HepG2 (cell line): ENCODE data around the gene KANSL1L. TPM values are rescaled to one million over a fixed set of nuclear protein-coding genes. Genes with fewer than 3 reads are reported as not detected.

Source experiments
- ATAC-seq: fragments of 200-7000 bp; cut with Tn5 transposase; 3 replicates; pipeline ENCODE4 v1.9.1; 2020; ENCODE audit warnings: mild to moderate bottlenecking, moderate library complexity
- BruUV-seq: library from RNA; stranded (reverse); fragments of 400-500 nt; replicated peaks from 2 replicates; lab custom pipeline; 2021; lab: Mats Ljungman, UMichigan
- CTCF ChIA-PET: fragments of 300-600 bp; formaldehyde crosslinking; extraction: SDS; loops from one replicate; lab custom pipeline; 2021; ENCODE audit warnings: low total read pairs, inconsistent platforms, low intra/inter-chr PET ratio; lab: Yijun Ruan, JAX
- POLR2A ChIA-PET: fragments of 350-600 bp; sonication (Branson Sonifier 250); formaldehyde crosslinking; loops from one replicate; lab custom pipeline; 2020; ENCODE audit warnings: antibody characterized with exemption, inconsistent platforms; lab: Yijun Ruan, JAX
- DNase-seq: peaks from one replicate; pipeline ENCODE4 v3.0.0-alpha.2; 2015; ENCODE audit warnings: low spot score
- FAIRE-seq: peaks from 3 replicates; lab custom pipeline; 2011; peaks lifted over from hg19 to GRCh38; lab: Jason Lieb, UNC
- H2AFZ ChIP-seq: one replicate; pipeline ENCODE4 v1.6.1; 2011; ENCODE audit warnings: low read length, inconsistent platforms
- H3K27ac ChIP-seq: fragments of 300-600 bp; 3 replicates; pipeline ENCODE4 v1.8.0; 2011; ENCODE audit warnings: mixed run types, mild to moderate bottlenecking, mixed read lengths, low read length, inconsistent platforms; ENCODE audit not compliant: insufficient read depth; ENCODE audit errors: extremely low read length
- H3K27me3 ChIP-seq, 2 experiments: fragments of 200-600 bp in 1 of 2; 2 replicates in 1 of 2; 3 replicates in 1 of 2; pipeline versions ENCODE4 v1.6.0 to v1.8.0; 2011; ENCODE audit warnings: low read length in 2 of 2, mild to moderate bottlenecking in 2 of 2, moderate library complexity in 2 of 2, inconsistent platforms in 1 of 2; ENCODE audit not compliant: insufficient read depth in 2 of 2, control insufficient read depth in 1 of 2
- H3K36me3 ChIP-seq, 2 experiments: fragments of 200-600 bp in 1 of 2; replicated peaks in 1 of 2; 2 replicates in 1 of 2; 3 replicates in 1 of 2; pipeline versions ENCODE4 v1.5.1 to v1.8.0; 2011; ENCODE audit warnings: low read length in 2 of 2, inconsistent platforms in 1 of 2; ENCODE audit not compliant: insufficient read depth in 2 of 2, control insufficient read depth in 1 of 2
- H3K4me1 ChIP-seq: 2 replicates; pipeline ENCODE4 v1.5.1; 2012; ENCODE audit warnings: low read length, inconsistent platforms; ENCODE audit not compliant: insufficient read depth
- H3K4me2 ChIP-seq: 2 replicates; pipeline ENCODE4 v1.6.0; 2011; ENCODE audit warnings: low read depth, low read length, inconsistent platforms
- H3K4me3 ChIP-seq, 3 experiments: fragments of 200-600 bp in 1 of 3; sonication (generic), shearing (Covaris generic) in 1 of 3; replicated peaks in 1 of 3; 2 replicates each; pipeline ENCODE4 v1.5.1; 2011 to 2016; ENCODE audit warnings: low read length in 3 of 3, inconsistent platforms in 2 of 3, low read depth in 2 of 3, mild to moderate bottlenecking in 2 of 3, control low read depth in 1 of 3, mixed read lengths in 1 of 3; ENCODE audit not compliant: insufficient read depth in 1 of 3
- H3K79me2 ChIP-seq: one replicate; pipeline ENCODE4 v1.6.1; 2011; ENCODE audit warnings: low read length, inconsistent platforms; ENCODE audit not compliant: insufficient read depth
- H3K9ac ChIP-seq: 2 replicates; pipeline ENCODE4 v1.6.0; 2011; ENCODE audit warnings: mild to moderate bottlenecking, low read depth, low read length, inconsistent platforms; ENCODE audit not compliant: insufficient read depth
- H3K9me3 ChIP-seq: 2 replicates; pipeline ENCODE4 v1.5.1; 2012; ENCODE audit warnings: mild to moderate bottlenecking, low read length
- H4K20me1 ChIP-seq: 2 replicates; pipeline ENCODE4 v1.6.0; 2011; ENCODE audit warnings: inconsistent platforms, mild to moderate bottlenecking, low read length, moderate library complexity; ENCODE audit not compliant: insufficient read depth
- CEBPB ChIP-seq: IDR thresholded peaks from 2 replicates; pipeline ENCODE4 v1.6.1; 2011; ENCODE audit warnings: low read depth, low read length, improper control_type of control experiment, borderline replicate concordance
- MBNL3 ChIP-seq: fragments of 250-450 bp; sonication (Bioruptor Pico); conservative IDR thresholded peaks from 2 replicates; pipeline ENCODE4 v1.8.0; 2022; ENCODE audit warnings: mild to moderate bottlenecking, inconsistent platforms
- SSRP1 ChIP-seq: IDR thresholded peaks from 2 replicates; pipeline ENCODE4 v1.6.1; 2016; ENCODE audit warnings: control low read depth
- ZNF557 ChIP-seq: sonication (generic); formaldehyde crosslinking; IDR thresholded peaks from 2 replicates; pipeline ENCODE4 v1.4.0; 2020; ENCODE audit warnings: missing genetic modification reagents
- WGBS: methylation state at CpG from one replicate; pipeline ENCODE4 v1.1.6; 2017; ENCODE audit warnings: low lambda C conversion rate; 5-methylcytosine and 5-hydroxymethylcytosine counted together
- in situ Hi-C: cut with HindIII; loops from 2 replicates; pipeline ENCODE4 v1.10.0; 2017; ENCODE audit warnings: low pct_unique_long_range_greater_than_20kb; ENCODE audit not compliant: extremely low pct_ligation_motif_present
- intact Hi-C: fragments of 100-400 bp; cut with micrococcal nuclease; formaldehyde crosslinking; loops from one replicate; pipeline ENCODE4 v1.10.0; 2022; ENCODE audit not compliant: unreplicated experiment
- polyA plus RNA-seq, 8 experiments: library from polyadenylated mRNA; depleted of rRNA in 3 of 8; stranded (reverse) in 7 of 8; unstranded in 1 of 8; fragments of >200 nt; fragmentation: Illumina TruSeq in 4 of 8; extraction: Trizol in 4 of 8; gene quantifications; 2 replicates each; pipeline versions ENCODE4 v1.2.1 to v1.2.3, GENCODE V29; 2011 to 2016; ENCODE audit warnings: low read depth in 4 of 8, missing spikeins in 1 of 8, mixed read lengths in 1 of 8; ENCODE audit not compliant: insufficient read depth in 1 of 8
- total RNA-seq, 5 experiments: library from RNA; depleted of rRNA; stranded (reverse); fragments of >200 nt; fragmentation: Illumina TruSeq; extraction: Trizol; gene quantifications; 2 replicates each; pipeline ENCODE4 v1.2.3, GENCODE V29; 2016; ENCODE audit warnings: low read depth in 1 of 5
- TF ChIP-seq, protein P1 (sequence below): IDR thresholded peaks from 2 replicates; pipeline ENCODE4 v1.6.1; 2012; ENCODE audit warnings: inconsistent platforms
- TF ChIP-seq, protein P2 (sequence below): sonication (generic); formaldehyde crosslinking; IDR thresholded peaks from 2 replicates; pipeline ENCODE4 v1.9.0; 2022; ENCODE audit warnings: low read depth, missing genetic modification reagents

Gene KANSL1L
- total and polyA plus RNA-seq, 2 of the 13 experiments (the other 11 are each of a cell fraction or from before 2014, with no cell fraction given): 5.4 to 10.3 TPM

DNA sequence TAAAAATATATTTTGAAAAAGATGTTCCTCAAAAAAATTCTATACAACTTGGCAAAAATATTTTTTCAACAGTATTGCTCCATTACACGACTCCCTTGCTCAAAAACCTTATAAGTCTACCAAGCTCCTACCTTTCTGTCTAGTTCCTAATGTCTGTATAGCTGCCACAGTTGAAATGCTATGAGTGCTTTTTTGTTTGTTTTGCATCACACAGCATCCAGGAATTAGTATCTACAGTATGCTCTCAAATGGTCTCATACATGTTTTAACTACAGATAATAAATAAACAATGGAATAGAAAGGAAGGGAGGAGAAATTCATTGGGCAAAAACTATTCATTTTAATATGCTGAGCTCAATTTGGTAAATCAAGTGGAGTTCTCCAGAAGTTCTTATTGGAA is 36.7 kb upstream of the KANSL1L start:
- no peak for ATAC-seq
- in situ Hi-C loops (no loop called here), intact Hi-C loops (no loop called here)
- Histone ChIP-seq H3K4me2 (no peak overlapping the region), H3K36me3 (no peaks in the 10 kb centered on the region), H3K9ac (no peak overlapping the region), H3K27ac (no peak overlapping the region), H3K4me1 (no peaks in the 10 kb centered on the region), H2AFZ (no peak overlapping the region), H3K79me2 (no peaks in the 10 kb centered on the region), H3K9me3 (no peaks in the 10 kb centered on the region), H3K27me3 (no peaks in the 10 kb centered on the region), H4K20me1 (no peaks in the 10 kb centered on the region), H3K4me3 (no peak overlapping the region)
- DNase-seq: no peak
- no peak for FAIRE-seq
- TF ChIP-seq, protein P1, sequence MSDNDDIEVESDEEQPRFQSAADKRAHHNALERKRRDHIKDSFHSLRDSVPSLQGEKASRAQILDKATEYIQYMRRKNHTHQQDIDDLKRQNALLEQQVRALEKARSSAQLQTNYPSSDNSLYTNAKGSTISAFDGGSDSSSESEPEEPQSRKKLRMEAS: no peak
- TF ChIP-seq MBNL3 (CRISPR knock-in tag) (no peak), SSRP1 (CRISPR knock-in tag) (no peak)
- TF ChIP-seq, protein P2, sequence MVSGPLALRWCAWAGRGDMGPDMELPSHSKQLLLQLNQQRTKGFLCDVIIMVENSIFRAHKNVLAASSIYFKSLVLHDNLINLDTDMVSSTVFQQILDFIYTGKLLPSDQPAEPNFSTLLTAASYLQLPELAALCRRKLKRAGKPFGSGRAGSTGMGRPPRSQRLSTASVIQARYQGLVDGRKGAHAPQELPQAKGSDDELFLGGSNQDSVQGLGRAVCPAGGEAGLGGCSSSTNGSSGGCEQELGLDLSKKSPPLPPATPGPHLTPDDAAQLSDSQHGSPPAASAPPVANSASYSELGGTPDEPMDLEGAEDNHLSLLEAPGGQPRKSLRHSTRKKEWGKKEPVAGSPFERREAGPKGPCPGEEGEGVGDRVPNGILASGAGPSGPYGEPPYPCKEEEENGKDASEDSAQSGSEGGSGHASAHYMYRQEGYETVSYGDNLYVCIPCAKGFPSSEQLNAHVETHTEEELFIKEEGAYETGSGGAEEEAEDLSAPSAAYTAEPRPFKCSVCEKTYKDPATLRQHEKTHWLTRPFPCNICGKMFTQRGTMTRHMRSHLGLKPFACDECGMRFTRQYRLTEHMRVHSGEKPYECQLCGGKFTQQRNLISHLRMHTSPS (CRISPR knock-in tag): no peak
- 0% methylated on average over 1 of the region's 1 CpG for WGBS
- ChIA-PET CTCF (no interaction called here), POLR2A (no interaction called here)
- no TSS peak for BruUV-seq

DNA sequence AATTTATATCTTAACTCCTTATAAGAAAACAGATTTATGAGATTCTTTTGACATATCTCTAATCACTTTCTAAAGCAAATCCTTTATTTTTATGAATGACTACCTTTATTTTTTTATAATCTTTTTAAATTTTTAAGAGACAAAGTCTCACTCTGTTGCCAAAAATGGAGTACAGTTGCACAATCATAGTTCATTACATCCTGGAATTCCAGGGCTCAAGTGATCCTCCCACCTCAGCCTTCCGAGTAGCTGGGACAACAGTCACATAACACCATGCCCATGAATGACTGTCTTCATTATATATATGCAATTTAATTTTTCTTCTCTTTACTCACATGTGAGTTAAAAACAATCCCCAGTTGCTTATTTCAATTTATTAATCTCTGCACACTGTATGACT is 32.3 kb upstream of the KANSL1L start:
- H4K20me1 ChIP-seq: no peaks in the 10 kb centered on the region
- no peak overlapping the region for H2AFZ ChIP-seq
- H3K9ac ChIP-seq: no peak overlapping the region
- ATAC-seq: no peak
- DNase-seq: no peak
- TF ChIP-seq CEBPB (0 out of 2 replicates have a peak, but pooled peaks have one; percentile 43), ZNF557 (CRISPR knock-in tag) (no peak)
- no peaks in the 10 kb centered on the region for H3K36me3 ChIP-seq
- H3K4me1 ChIP-seq: no peaks in the 10 kb centered on the region
- no peak for FAIRE-seq
- in situ Hi-C loops: no loop called here
- H3K9me3 ChIP-seq: no peaks in the 10 kb centered on the region
- no peak overlapping the region for H3K4me3 ChIP-seq
- H3K27me3 ChIP-seq: no peaks in the 10 kb centered on the region
- no peaks in the 10 kb centered on the region for H3K79me2 ChIP-seq
- no peak overlapping the region for H3K27ac ChIP-seq
- ChIA-PET POLR2A (interaction anchor here (0.7 kb wide), 1 partner anchor 22 kb away, joined by 3 read pairs; no protein-coding TSS in a partner anchor), CTCF (no interaction called here)
- H3K4me2 ChIP-seq: no peak overlapping the region
- intact Hi-C loops: no loop called here
- WGBS: 0% methylated on average over 1 of the region's 1 CpG
- BruUV-seq: no TSS peak
